ENCODE results near the gene RAI1. TPM values are rescaled to one million over a fixed set of nuclear protein-coding genes. Genes with fewer than 3 reads are reported as not detected.

Gene RAI1
- total and polyA plus RNA-seq, 2 of the 13 experiments (the other 11 are each of a cell fraction or from before 2014, with no cell fraction given) = 3.4 to 5.2 TPM

DNA sequence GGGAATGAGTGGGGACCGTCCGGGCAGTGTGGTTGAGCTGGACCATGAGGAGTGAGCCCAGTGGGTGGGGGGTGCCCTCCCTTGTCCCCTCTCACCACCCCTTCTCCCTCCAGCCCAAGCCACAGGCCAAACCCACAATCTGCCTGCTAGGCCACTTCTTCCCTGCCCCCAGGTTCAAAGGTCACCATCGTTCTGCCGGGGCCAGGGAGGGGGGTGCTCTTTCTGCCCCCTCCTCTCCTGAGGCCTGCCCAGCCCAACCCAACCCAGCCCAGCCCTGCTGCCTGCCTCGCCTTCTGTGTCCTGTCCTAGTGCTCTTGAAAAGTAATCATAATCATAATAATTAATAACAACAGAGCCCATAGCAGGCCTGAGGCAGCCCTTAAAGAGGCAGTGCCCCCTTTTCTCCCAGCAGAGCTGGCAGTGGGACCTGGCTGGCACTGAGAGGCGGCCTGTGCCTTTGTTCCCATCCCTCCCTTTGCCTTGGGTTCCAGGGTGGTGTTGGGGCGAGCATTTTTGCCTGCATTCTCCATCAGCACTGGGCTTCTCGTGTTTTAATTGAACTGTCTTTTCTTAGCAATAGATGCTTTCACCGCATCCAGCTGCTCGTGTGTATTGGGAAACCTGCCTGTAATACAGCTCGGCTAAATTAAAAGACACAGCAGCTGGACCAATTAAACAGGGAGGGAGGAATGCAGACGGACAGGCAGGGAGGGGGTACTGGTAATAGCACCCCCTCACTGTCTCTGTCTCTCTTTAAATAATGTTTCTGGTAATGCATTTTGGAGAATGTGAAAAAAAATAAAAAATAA is 108.8 kb downstream of the RAI1 start (continued):
- TF ChIP-seq, protein P1, sequence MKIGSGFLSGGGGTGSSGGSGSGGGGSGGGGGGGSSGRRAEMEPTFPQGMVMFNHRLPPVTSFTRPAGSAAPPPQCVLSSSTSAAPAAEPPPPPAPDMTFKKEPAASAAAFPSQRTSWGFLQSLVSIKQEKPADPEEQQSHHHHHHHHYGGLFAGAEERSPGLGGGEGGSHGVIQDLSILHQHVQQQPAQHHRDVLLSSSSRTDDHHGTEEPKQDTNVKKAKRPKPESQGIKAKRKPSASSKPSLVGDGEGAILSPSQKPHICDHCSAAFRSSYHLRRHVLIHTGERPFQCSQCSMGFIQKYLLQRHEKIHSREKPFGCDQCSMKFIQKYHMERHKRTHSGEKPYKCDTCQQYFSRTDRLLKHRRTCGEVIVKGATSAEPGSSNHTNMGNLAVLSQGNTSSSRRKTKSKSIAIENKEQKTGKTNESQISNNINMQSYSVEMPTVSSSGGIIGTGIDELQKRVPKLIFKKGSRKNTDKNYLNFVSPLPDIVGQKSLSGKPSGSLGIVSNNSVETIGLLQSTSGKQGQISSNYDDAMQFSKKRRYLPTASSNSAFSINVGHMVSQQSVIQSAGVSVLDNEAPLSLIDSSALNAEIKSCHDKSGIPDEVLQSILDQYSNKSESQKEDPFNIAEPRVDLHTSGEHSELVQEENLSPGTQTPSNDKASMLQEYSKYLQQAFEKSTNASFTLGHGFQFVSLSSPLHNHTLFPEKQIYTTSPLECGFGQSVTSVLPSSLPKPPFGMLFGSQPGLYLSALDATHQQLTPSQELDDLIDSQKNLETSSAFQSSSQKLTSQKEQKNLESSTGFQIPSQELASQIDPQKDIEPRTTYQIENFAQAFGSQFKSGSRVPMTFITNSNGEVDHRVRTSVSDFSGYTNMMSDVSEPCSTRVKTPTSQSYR (CRISPR knock-in tag; IDR thresholded peaks at IDR 0.05; ENCODE audit: borderline replicate concordance) = peak; percentile 67
- TF ChIP-seq, protein P2, sequence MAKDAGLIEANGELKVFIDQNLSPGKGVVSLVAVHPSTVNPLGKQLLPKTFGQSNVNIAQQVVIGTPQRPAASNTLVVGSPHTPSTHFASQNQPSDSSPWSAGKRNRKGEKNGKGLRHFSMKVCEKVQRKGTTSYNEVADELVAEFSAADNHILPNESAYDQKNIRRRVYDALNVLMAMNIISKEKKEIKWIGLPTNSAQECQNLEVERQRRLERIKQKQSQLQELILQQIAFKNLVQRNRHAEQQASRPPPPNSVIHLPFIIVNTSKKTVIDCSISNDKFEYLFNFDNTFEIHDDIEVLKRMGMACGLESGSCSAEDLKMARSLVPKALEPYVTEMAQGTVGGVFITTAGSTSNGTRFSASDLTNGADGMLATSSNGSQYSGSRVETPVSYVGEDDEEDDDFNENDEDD (CRISPR knock-in tag; IDR thresholded peaks at IDR 0.05; ENCODE audit: borderline replicate concordance) = no peak
- TF ChIP-seq, protein P3, sequence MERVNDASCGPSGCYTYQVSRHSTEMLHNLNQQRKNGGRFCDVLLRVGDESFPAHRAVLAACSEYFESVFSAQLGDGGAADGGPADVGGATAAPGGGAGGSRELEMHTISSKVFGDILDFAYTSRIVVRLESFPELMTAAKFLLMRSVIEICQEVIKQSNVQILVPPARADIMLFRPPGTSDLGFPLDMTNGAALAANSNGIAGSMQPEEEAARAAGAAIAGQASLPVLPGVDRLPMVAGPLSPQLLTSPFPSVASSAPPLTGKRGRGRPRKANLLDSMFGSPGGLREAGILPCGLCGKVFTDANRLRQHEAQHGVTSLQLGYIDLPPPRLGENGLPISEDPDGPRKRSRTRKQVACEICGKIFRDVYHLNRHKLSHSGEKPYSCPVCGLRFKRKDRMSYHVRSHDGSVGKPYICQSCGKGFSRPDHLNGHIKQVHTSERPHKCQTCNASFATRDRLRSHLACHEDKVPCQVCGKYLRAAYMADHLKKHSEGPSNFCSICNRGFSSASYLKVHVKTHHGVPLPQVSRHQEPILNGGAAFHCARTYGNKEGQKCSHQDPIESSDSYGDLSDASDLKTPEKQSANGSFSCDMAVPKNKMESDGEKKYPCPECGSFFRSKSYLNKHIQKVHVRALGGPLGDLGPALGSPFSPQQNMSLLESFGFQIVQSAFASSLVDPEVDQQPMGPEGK (CRISPR knock-in tag; IDR thresholded peaks at IDR 0.05) = peak; percentile 99
- no peak for TF ChIP-seq ZFP82 (CRISPR knock-in tag; IDR thresholded peaks at IDR 0.05; ENCODE audit: borderline replicate concordance)

Measured in HepG2 (cell line).